H9 (cell line): ENCODE data around the gene SRBD1. TPM values are rescaled to one million over a fixed set of nuclear protein-coding genes. Genes with fewer than 3 reads are reported as not detected.

ENCODE experiments used
- DNase-seq: peaks from one replicate; pipeline ENCODE4 v3.0.0-alpha.2; 2017
- H2AFZ ChIP-seq: one replicate; pipeline ENCODE4 v1.6.1; 2013; ENCODE audit warnings: mild to moderate bottlenecking, low read length, control low read depth, moderate library complexity
- H2AK5ac ChIP-seq: 2 replicates; pipeline ENCODE4 v1.6.1; 2013; ENCODE audit warnings: low read length, control low read depth, mixed read lengths; ENCODE audit not compliant: insufficient read length
- H2BK120ac ChIP-seq: one replicate; pipeline ENCODE4 v1.6.1; 2013; ENCODE audit warnings: low read depth, mild to moderate bottlenecking, low read length, control low read depth, inconsistent platforms; ENCODE audit not compliant: poor library complexity, severe bottlenecking
- H2BK12ac ChIP-seq: 2 replicates; pipeline ENCODE4 v1.6.1; 2013; ENCODE audit warnings: low read length, control low read depth, mixed read lengths, low read depth; ENCODE audit not compliant: insufficient read length
- H2BK15ac ChIP-seq: 2 replicates; pipeline ENCODE4 v1.6.1; 2013; ENCODE audit warnings: low read depth, low read length, control low read depth
- H2BK20ac ChIP-seq: one replicate; pipeline ENCODE4 v1.6.1; 2013; ENCODE audit warnings: low read depth, mild to moderate bottlenecking, low read length, control low read depth, inconsistent platforms; ENCODE audit not compliant: poor library complexity, severe bottlenecking
- H2BK5ac ChIP-seq: 2 replicates; pipeline ENCODE4 v1.6.1; 2013; ENCODE audit warnings: low read length, control low read depth, mixed read lengths; ENCODE audit not compliant: insufficient read length
- H3K14ac ChIP-seq: 2 replicates; pipeline ENCODE4 v1.6.1; 2013; ENCODE audit warnings: low read length, control low read depth; ENCODE audit not compliant: insufficient read depth
- H3K18ac ChIP-seq: 2 replicates; pipeline ENCODE4 v1.6.1; 2013; ENCODE audit warnings: low read depth, mild to moderate bottlenecking, mixed read lengths, low read length, control low read depth; ENCODE audit not compliant: insufficient read length
- H3K23ac ChIP-seq: 2 replicates; pipeline ENCODE4 v1.6.1; 2013; ENCODE audit warnings: low read length, control low read depth, mixed read lengths, low read depth; ENCODE audit not compliant: insufficient read length
- H3K23me2 ChIP-seq: 2 replicates; pipeline ENCODE4 v1.6.1; 2013; ENCODE audit warnings: low read depth, mild to moderate bottlenecking, mixed read lengths, low read length, control low read depth; ENCODE audit not compliant: insufficient read length, poor library complexity, severe bottlenecking
- H3K27ac ChIP-seq: 2 replicates; pipeline ENCODE4 v1.5.1; 2013; ENCODE audit warnings: low read length, control low read depth, mixed read lengths, low read depth; ENCODE audit not compliant: insufficient read length
- H3K27me3 ChIP-seq: 2 replicates; pipeline ENCODE4 v1.6.1; 2013; ENCODE audit warnings: low read length, control low read depth, inconsistent platforms; ENCODE audit not compliant: insufficient read depth
- H3K4ac ChIP-seq: 2 replicates; pipeline ENCODE4 v1.6.1; 2013; ENCODE audit warnings: low read depth, mild to moderate bottlenecking, control low read depth, inconsistent platforms, low read length, moderate library complexity
- H3K4me1 ChIP-seq: 2 replicates; pipeline ENCODE4 v1.6.1; 2013; ENCODE audit warnings: low read length, control low read depth, inconsistent platforms; ENCODE audit not compliant: insufficient read depth
- H3K4me2 ChIP-seq: 2 replicates; pipeline ENCODE4 v1.6.1; 2013; ENCODE audit warnings: low read length, control low read depth, mixed read lengths; ENCODE audit not compliant: insufficient read length, insufficient read depth
- H3K56ac ChIP-seq: 2 replicates; pipeline ENCODE4 v1.6.1; 2013; ENCODE audit warnings: low read depth, mild to moderate bottlenecking, mixed read lengths, low read length, control low read depth; ENCODE audit not compliant: insufficient read length
- H3K79me1 ChIP-seq: 2 replicates; pipeline ENCODE4 v1.6.1; 2013; ENCODE audit warnings: low read depth, mild to moderate bottlenecking, moderate library complexity, low read length, control low read depth, inconsistent platforms; ENCODE audit not compliant: insufficient read depth, poor library complexity, severe bottlenecking
- H3K79me2 ChIP-seq: 2 replicates; pipeline ENCODE4 v1.6.1; 2013; ENCODE audit warnings: low read length, control low read depth, inconsistent platforms; ENCODE audit not compliant: insufficient read depth
- H3K9ac ChIP-seq: 2 replicates; pipeline ENCODE4 v1.6.1; 2013; ENCODE audit warnings: low read length, control low read depth, mixed read lengths; ENCODE audit not compliant: insufficient read length; ENCODE audit errors: extremely low read depth
- H3K9me3 ChIP-seq: one replicate; pipeline ENCODE4 v1.6.1; 2013; ENCODE audit warnings: low read depth, low read length, inconsistent platforms; ENCODE audit not compliant: control insufficient read depth
- H3T11ph ChIP-seq: one replicate; pipeline ENCODE4 v1.6.1; 2013; ENCODE audit warnings: mild to moderate bottlenecking, low read length, control low read depth, inconsistent platforms
- H4K20me1 ChIP-seq: one replicate; pipeline ENCODE4 v1.6.1; 2013; ENCODE audit not compliant: control insufficient read depth, insufficient read length, insufficient read depth
- H4K5ac ChIP-seq: 2 replicates; pipeline ENCODE4 v1.6.1; 2013; ENCODE audit warnings: low read depth, mild to moderate bottlenecking, mixed read lengths, low read length, control low read depth; ENCODE audit not compliant: insufficient read length
- H4K8ac ChIP-seq: replicated peaks from 2 replicates; pipeline ENCODE4 v1.6.1; 2013; ENCODE audit warnings: low read length, control low read depth, mixed read lengths, low read depth; ENCODE audit not compliant: insufficient read length
- H4K91ac ChIP-seq: 2 replicates; pipeline ENCODE4 v1.6.1; 2013; ENCODE audit warnings: low read depth, mild to moderate bottlenecking, moderate library complexity, mixed read lengths, low read length, control low read depth; ENCODE audit not compliant: insufficient read length
- H3K27ac Mint-ChIP-seq, 3 experiments: 2 replicates in 2 of 3; 3 replicates in 1 of 3; pipeline ENCODE4 v1.8.0; 2020 to 2021; ENCODE audit warnings: mixed read lengths in 3 of 3, mild to moderate bottlenecking in 1 of 3, moderate library complexity in 1 of 3
- H3K27me3 Mint-ChIP-seq: 2 replicates; pipeline ENCODE4 v1.8.0; 2021; ENCODE audit warnings: low read depth, mild to moderate bottlenecking, moderate library complexity, mixed read lengths
- H3K36me3 Mint-ChIP-seq, 3 experiments: 2 replicates in 2 of 3; 3 replicates in 1 of 3; pipeline ENCODE4 v1.8.0; 2020 to 2021; ENCODE audit warnings: low read depth in 3 of 3, mixed read lengths in 3 of 3; ENCODE audit not compliant: insufficient read depth in 1 of 3
- H3K4me1 Mint-ChIP-seq, 2 experiments: 2 replicates each; pipeline ENCODE4 v1.8.0; 2020; ENCODE audit warnings: mixed read lengths in 2 of 2
- H3K4me3 Mint-ChIP-seq, 2 experiments: 2 replicates in 1 of 2; 3 replicates in 1 of 2; pipeline ENCODE4 v1.8.0; 2020 to 2021; ENCODE audit warnings: mild to moderate bottlenecking in 2 of 2, mixed read lengths in 2 of 2, moderate library complexity in 1 of 2
- H3K9me3 Mint-ChIP-seq, 2 experiments: 2 replicates in 1 of 2; 3 replicates in 1 of 2; pipeline ENCODE4 v1.8.0; 2020; ENCODE audit warnings: mild to moderate bottlenecking in 2 of 2, mixed read lengths in 2 of 2, moderate library complexity in 1 of 2
- WGBS: extraction: QIAGEN DNeasy Blood & Tissue Kit; methylation state at CpG from one replicate; pipeline ENCODE4 v1.1.7; 2013; ENCODE audit warnings: missing lambda C conversion rate, low lambda C conversion rate, mixed read lengths; ENCODE audit not compliant: insufficient read length; ENCODE audit errors: extremely low coverage; 5-methylcytosine and 5-hydroxymethylcytosine counted together
- total RNA-seq: library from RNA; stranded (reverse); gene quantifications from 2 replicates; pipeline ENCODE4 v1.2.1, GENCODE V29; 2021
- TF ChIP-seq, protein P1 (sequence below): fragments of 200-600 bp; sonication (generic); conservative IDR thresholded peaks from 3 replicates; pipeline ENCODE4 v1.8.0; 2021; ENCODE audit warnings: antibody characterized with exemption, mild to moderate bottlenecking

Gene SRBD1
- total RNA-seq, 1 experiment from 2014 or later, result 18.3 TPM

DNA sequence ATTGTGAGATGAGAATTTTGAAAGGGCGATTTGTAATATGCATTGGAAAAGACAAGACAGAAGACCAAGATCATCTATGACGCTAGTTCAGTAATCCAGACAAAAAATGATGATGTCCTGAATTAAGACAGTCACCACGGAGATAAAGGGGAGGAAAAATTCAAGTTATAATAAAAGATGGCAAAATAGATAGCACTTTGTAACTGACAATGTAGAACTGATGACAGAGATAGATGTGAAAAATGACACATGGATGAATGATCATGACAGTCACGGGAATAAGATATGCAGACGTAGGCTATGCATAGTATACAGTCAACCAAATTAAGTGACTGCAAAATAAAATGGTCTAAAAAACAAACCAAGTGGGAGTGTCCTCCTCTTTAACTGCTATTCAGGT is 59.2 kb downstream of the SRBD1 start:
- peaks cover 18% of the 10 kb centered on the region in 2 experiments for H3K4me1 Mint-ChIP-seq
- Histone ChIP-seq H3K23ac (no peak overlapping the region), H2BK15ac (no peak overlapping the region), H3K4me1 (peaks cover 11% of the 10 kb centered on the region; the same call in 1 of the 2 replicates), H2BK20ac (no peak overlapping the region), H3K18ac (no peak overlapping the region), H2AFZ (no peak overlapping the region), H3K27ac (no peak overlapping the region), H3K27me3 (no peaks in the 10 kb centered on the region), H3K9ac (no peak overlapping the region), H3K4ac (no peak overlapping the region), H4K5ac (no peak overlapping the region), H4K8ac (no peak overlapping the region), H3T11ph (no peak overlapping the region), H2BK120ac (no peak overlapping the region), H3K14ac (no peak overlapping the region), H3K4me2 (no peak overlapping the region), H2BK5ac (no peak overlapping the region), H3K23me2 (no peaks in the 10 kb centered on the region), H3K56ac (no peak overlapping the region), H3K9me3 (no peaks in the 10 kb centered on the region), H4K20me1 (no peaks in the 10 kb centered on the region), H3K79me1 (no peaks in the 10 kb centered on the region), H3K79me2 (no peaks in the 10 kb centered on the region), H2BK12ac (no peak overlapping the region), H4K91ac (no peak overlapping the region), H2AK5ac (no peak overlapping the region)
- H3K27me3 Mint-ChIP-seq, result no peaks in the 10 kb centered on the region
- no peak overlapping the region for H3K27ac Mint-ChIP-seq
- TF ChIP-seq, protein P1, sequence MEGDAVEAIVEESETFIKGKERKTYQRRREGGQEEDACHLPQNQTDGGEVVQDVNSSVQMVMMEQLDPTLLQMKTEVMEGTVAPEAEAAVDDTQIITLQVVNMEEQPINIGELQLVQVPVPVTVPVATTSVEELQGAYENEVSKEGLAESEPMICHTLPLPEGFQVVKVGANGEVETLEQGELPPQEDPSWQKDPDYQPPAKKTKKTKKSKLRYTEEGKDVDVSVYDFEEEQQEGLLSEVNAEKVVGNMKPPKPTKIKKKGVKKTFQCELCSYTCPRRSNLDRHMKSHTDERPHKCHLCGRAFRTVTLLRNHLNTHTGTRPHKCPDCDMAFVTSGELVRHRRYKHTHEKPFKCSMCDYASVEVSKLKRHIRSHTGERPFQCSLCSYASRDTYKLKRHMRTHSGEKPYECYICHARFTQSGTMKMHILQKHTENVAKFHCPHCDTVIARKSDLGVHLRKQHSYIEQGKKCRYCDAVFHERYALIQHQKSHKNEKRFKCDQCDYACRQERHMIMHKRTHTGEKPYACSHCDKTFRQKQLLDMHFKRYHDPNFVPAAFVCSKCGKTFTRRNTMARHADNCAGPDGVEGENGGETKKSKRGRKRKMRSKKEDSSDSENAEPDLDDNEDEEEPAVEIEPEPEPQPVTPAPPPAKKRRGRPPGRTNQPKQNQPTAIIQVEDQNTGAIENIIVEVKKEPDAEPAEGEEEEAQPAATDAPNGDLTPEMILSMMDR, result no peak
- H3K9me3 Mint-ChIP-seq, result no peaks in the 10 kb centered on the region
- no peak overlapping the region for H3K4me3 Mint-ChIP-seq
- H3K36me3 Mint-ChIP-seq, result peaks cover 3 to 12% (median 11%) of the 10 kb centered on the region in 3 experiments; a peak in 5 of 7 replicates
- no peak for DNase-seq
- no CpG with 5 or more reads among the region's 5 CpGs for WGBS
